TTC549 (cell line): ENCODE results near the gene VWA7.
"Not testable (repeated sequence)": the region's sequence is repeated elsewhere in the genome, so short reads cannot be mapped to it uniquely, and the experiment has no call there.

Source experiments
- FAIRE-seq: peaks from 2 replicates; lab custom pipeline; 2012; peaks lifted over from hg19 to GRCh38; lab: Jason Lieb, UNC

The VWA7 gene

GRCh38 chr6:31799781-31800180, 22.7 kb upstream of the VWA7 start:
- FAIRE-seq: no peak

- no peak for FAIRE-seq
These were observed 20.5 kb upstream of the VWA7 start for GRCh38 chr6:31797588-31797987.

GRCh38 chr6:31796993-31797385, 19.9 kb upstream of the VWA7 start:
- no peak for FAIRE-seq

- no peak for FAIRE-seq
These were observed 18.6 kb upstream of the VWA7 start, which contains the start of gene VARS1 for GRCh38 chr6:31795616-31796298. VARS1 (minus strand) TSS chr6:31795752; CDS start chr6:31795217, 535 bp downstream.

GRCh38 chr6:31794866-31795615, 17.9 kb upstream of the VWA7 start:
- no peak for FAIRE-seq

- no peak for FAIRE-seq
These were observed 17.3 kb upstream of the VWA7 start for GRCh38 chr6:31794294-31794865.

- not testable (repeated sequence) for FAIRE-seq
These were observed 16.8 kb upstream of the VWA7 start for GRCh38 chr6:31793927-31794245.

GRCh38 chr6:31792761-31793171, 15.6 kb upstream of the VWA7 start:
- no peak for FAIRE-seq

- FAIRE-seq: no peak
These were observed 14.9 kb upstream of the VWA7 start for GRCh38 chr6:31792090-31792374.

- no peak for FAIRE-seq
These were observed 14.4 kb upstream of the VWA7 start for GRCh38 chr6:31791324-31792089.

GRCh38 chr6:31785475-31785874, 8.3 kb upstream of the VWA7 start:
- no peak for FAIRE-seq

GRCh38 chr6:31784098-31784925, 7.2 kb upstream of the VWA7 start:
- FAIRE-seq: no peak

GRCh38 chr6:31782126-31782855, 5.2 kb upstream of the VWA7 start:
- no peak for FAIRE-seq

GRCh38 chr6:31781244-31782125, 4.4 kb upstream of the VWA7 start:
- no peak for FAIRE-seq

- FAIRE-seq: no peak
These were observed 3.5 kb upstream of the VWA7 start for GRCh38 chr6:31780507-31781243.

- no peak for FAIRE-seq
These were observed 2.8 kb upstream of the VWA7 start for GRCh38 chr6:31779908-31780307.

GRCh38 chr6:31778999-31779885, 2.1 kb upstream of the VWA7 start:
- FAIRE-seq: no peak

GRCh38 chr6:31778193-31778592, 1.1 kb upstream of the VWA7 start:
- FAIRE-seq: no peak

GRCh38 chr6:31777667-31778050, 531 bp upstream of the VWA7 start:
- no peak for FAIRE-seq
